ENCODE data around the gene IGF2BP3.

IGF2BP3 gene

DNA sequence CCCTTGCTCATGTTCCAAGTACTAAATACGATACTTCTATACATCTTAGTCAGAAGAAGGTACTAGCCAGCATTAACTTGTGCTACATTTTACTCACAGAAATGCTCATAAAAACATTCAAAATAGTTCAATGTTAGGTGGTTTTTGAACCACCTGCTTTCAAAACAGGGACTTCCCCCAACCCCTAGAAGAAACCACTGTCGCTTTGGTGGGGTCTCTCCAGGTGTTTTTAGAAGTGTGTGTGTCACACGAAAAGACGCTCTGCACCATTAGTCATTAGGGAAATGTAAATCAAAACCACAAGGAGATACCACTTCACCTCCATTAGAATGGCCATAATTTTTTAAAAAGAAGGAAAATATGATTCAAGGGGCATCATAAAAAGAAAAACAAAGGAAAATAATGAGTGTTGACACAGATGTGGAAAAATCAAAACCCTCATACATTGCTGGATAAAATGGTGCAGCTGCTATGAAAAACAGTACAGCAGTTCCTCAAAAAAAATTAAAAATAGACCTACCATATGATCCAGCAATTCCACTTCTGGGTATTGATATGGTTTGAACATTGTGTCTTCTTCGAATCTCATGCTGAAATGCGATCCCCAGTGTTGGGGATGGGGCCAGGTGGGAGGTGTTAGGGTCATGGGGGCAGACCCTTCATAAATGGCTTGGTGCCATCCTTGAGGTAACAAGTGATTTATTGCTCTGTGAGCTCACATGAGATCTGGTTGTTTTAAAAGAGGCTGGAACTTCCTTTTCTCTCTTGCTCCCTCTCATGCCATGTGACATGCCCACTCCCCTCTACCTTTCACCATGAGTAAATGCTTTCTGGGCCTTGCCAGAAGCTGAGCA, 96.9 kb downstream of the IGF2BP3 start:
- H3K27ac ChIP-seq (ENCODE audit: low read depth, low read length, severe bottlenecking), result no peak overlapping the region
- H3K36me3 ChIP-seq (ENCODE audit: control insufficient read depth, insufficient read depth, low read length), result peaks cover 29% of the 10 kb centered on the region
- no peak overlapping the region for H3K4me3 ChIP-seq (ENCODE audit: extremely low read depth, insufficient read depth, low read length, poor library complexity, severe bottlenecking)
- H3K9me3 ChIP-seq (ENCODE audit: control insufficient read depth, low read length), result no peaks in the 10 kb centered on the region
- 100% methylated on average over 1 to 3 of the region's 6 CpGs for WGBS, 2 experiments (ENCODE audit: insufficient coverage in 2 of 2)
- no peaks in the 10 kb centered on the region for H3K4me1 ChIP-seq (ENCODE audit: control insufficient read depth, insufficient read depth, low read length, poor library complexity, severe bottlenecking)

DNA sequence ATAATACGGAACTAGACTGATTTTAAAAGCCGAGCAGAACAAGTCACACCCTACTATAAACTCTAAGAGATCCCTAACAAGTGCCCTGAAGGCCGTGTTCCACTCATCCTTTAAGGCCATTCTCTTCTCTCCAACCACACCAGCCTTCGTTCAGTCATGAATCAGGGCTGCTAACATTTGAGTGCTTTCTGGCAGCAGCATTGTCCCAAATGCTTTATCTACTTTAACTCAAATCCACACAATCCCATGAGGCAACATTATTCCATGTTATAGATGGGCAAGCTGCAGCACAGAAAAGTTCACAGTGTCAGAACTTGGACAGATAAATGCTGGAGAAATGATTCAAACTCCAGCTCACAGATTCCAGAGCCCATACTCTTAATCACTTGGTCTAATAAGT, 97.7 kb downstream of the IGF2BP3 start:
- WGBS, 2 experiments (ENCODE audit: insufficient coverage in 2 of 2), result 86 to 100% methylated on average over 4 of the region's 4 CpGs
- Histone ChIP-seq H3K4me1 (ENCODE audit: control insufficient read depth, insufficient read depth, low read length, poor library complexity, severe bottlenecking) (no peaks in the 10 kb centered on the region), H3K36me3 (ENCODE audit: control insufficient read depth, insufficient read depth, low read length) (peaks cover 29% of the 10 kb centered on the region), H3K27ac (ENCODE audit: low read depth, low read length, severe bottlenecking) (no peak overlapping the region), H3K4me3 (ENCODE audit: extremely low read depth, insufficient read depth, low read length, poor library complexity, severe bottlenecking) (no peak overlapping the region), H3K9me3 (ENCODE audit: control insufficient read depth, low read length) (no peaks in the 10 kb centered on the region)

DNA sequence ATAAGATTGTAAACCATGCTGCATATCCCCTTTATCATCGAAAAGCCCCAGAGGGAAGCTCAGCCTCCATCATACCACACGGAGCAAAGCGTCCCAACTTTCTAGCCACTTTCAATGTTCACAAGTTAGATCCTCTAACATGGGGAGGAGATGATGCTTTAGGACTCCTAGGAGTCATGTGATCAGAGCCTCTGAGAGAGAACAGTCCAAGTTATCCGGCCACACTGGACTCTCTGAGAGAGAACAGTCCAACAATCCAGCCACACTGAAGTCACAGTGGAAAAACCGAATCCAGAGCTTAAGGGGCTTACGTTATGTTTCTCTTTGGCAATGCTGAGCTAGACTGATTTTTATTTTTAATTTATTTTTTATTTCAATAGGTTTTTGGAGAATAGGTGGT, 98.6 kb downstream of the IGF2BP3 start:
- H3K4me3 ChIP-seq (ENCODE audit: extremely low read depth, insufficient read depth, low read length, poor library complexity, severe bottlenecking), result no peak overlapping the region
- peaks cover 36% of the 10 kb centered on the region for H3K36me3 ChIP-seq (ENCODE audit: control insufficient read depth, insufficient read depth, low read length)
- no peaks in the 10 kb centered on the region for H3K4me1 ChIP-seq (ENCODE audit: control insufficient read depth, insufficient read depth, low read length, poor library complexity, severe bottlenecking)
- H3K9me3 ChIP-seq (ENCODE audit: control insufficient read depth, low read length), result no peaks in the 10 kb centered on the region
- no peak overlapping the region for H3K27ac ChIP-seq (ENCODE audit: low read depth, low read length, severe bottlenecking)
- 88 to 100% methylated on average over 1 to 2 of the region's 6 CpGs for WGBS, 2 experiments (ENCODE audit: insufficient coverage in 2 of 2)

DNA sequence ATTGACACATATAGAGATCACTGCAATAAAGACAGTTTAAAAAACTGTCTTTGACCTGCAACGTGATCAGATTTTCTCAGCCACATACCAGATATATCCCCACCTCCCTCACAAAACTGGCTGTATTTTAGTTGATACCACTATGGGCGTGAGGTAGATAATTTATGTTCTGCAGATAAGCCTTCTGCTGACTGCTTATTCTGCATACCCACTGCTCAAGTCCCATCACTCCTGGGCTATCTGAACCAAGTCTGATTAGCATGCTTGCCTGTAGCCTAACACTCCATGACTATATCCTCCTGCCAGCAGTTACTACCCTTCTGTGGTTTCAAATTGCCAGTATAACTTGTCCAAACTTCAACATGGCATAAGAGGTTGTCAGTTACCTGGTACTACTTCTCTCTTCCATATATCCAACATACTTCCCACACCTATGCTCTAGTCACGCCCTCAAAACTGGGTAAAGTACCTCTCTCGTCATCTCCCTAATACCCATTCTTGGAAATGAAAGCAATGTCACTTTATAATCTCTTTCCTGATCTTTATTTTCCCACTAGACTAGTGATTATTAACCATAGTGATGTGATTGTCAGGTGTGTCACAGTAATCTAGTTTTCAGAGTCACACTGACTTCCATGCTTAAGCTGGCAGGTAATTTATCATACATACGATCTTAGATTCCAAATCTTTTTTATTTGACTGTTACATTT, 100.4 kb downstream of the IGF2BP3 start:
- H3K9me3 ChIP-seq (ENCODE audit: control insufficient read depth, low read length), result no peaks in the 10 kb centered on the region
- no peak overlapping the region for H3K27ac ChIP-seq (ENCODE audit: low read depth, low read length, severe bottlenecking)
- no peak overlapping the region for H3K4me3 ChIP-seq (ENCODE audit: extremely low read depth, insufficient read depth, low read length, poor library complexity, severe bottlenecking)
- H3K4me1 ChIP-seq (ENCODE audit: control insufficient read depth, insufficient read depth, low read length, poor library complexity, severe bottlenecking), result no peaks in the 10 kb centered on the region
- peaks cover 44% of the 10 kb centered on the region for H3K36me3 ChIP-seq (ENCODE audit: control insufficient read depth, insufficient read depth, low read length)
- WGBS, 2 experiments (ENCODE audit: insufficient coverage in 2 of 2), result 100% methylated on average over 1 to 2 of the region's 5 CpGs

DNA sequence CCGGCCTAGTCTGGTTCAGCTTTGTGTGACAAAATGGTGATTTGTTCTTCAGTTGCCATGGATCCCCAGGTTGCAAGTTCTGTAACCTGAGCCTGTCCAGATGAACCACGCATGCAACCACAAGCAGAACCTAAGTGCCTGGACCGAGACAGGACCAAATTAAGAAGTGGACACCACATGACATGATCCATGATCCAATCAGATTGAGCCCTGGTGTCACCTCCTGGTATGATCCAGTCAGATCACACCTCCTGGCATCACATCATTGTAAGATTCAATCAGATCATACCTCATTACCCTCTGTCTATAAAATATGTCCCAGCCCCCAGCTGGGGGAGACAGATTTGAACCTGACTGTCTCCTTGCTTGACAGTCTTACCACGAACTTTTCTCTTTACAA, 101.2 kb downstream of the IGF2BP3 start:
- no peaks in the 10 kb centered on the region for H3K4me1 ChIP-seq (ENCODE audit: control insufficient read depth, insufficient read depth, low read length, poor library complexity, severe bottlenecking)
- no peak overlapping the region for H3K4me3 ChIP-seq (ENCODE audit: extremely low read depth, insufficient read depth, low read length, poor library complexity, severe bottlenecking)
- H3K27ac ChIP-seq (ENCODE audit: low read depth, low read length, severe bottlenecking), result no peak overlapping the region
- peaks cover 44% of the 10 kb centered on the region for H3K36me3 ChIP-seq (ENCODE audit: control insufficient read depth, insufficient read depth, low read length)
- H3K9me3 ChIP-seq (ENCODE audit: control insufficient read depth, low read length), result no peaks in the 10 kb centered on the region
- 87 to 94% methylated on average over 4 of the region's 4 CpGs for WGBS, 2 experiments (ENCODE audit: insufficient coverage in 2 of 2)

DNA sequence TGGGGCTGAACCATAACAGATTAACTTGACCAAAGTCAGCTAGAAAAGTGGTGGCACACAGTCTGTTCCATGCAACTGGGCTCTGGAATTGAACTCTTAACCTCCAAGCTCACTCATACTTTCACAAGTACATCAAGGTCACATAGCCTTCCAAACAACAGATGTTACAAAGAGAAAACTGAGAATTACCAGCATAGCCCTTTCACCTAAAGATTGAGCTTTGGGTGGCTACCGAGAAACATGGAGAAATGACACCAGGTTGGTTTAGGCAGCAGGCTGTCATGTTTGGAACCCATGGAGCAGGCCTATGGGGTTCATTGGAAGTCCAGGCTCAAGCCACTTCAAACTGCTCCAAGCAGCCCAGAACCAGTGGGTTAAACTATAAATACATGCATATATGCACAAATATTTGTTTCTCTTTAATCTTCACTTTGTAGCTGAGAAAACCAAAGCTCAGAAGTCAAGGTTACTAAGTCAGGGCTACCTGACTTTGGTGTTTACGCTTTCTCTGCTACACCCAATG, 112.1 kb downstream of the IGF2BP3 start:
- Histone ChIP-seq H3K4me3 (ENCODE audit: extremely low read depth, insufficient read depth, low read length, poor library complexity, severe bottlenecking) (no peak overlapping the region), H3K27ac (ENCODE audit: low read depth, low read length, severe bottlenecking) (no peak overlapping the region), H3K9me3 (ENCODE audit: control insufficient read depth, low read length) (no peaks in the 10 kb centered on the region), H3K36me3 (ENCODE audit: control insufficient read depth, insufficient read depth, low read length) (peaks cover 35% of the 10 kb centered on the region), H3K4me1 (ENCODE audit: control insufficient read depth, insufficient read depth, low read length, poor library complexity, severe bottlenecking) (peaks cover 11% of the 10 kb centered on the region)
- 88 to 96% methylated on average over 1 to 2 of the region's 2 CpGs for WGBS, 2 experiments (ENCODE audit: insufficient coverage in 2 of 2)

DNA sequence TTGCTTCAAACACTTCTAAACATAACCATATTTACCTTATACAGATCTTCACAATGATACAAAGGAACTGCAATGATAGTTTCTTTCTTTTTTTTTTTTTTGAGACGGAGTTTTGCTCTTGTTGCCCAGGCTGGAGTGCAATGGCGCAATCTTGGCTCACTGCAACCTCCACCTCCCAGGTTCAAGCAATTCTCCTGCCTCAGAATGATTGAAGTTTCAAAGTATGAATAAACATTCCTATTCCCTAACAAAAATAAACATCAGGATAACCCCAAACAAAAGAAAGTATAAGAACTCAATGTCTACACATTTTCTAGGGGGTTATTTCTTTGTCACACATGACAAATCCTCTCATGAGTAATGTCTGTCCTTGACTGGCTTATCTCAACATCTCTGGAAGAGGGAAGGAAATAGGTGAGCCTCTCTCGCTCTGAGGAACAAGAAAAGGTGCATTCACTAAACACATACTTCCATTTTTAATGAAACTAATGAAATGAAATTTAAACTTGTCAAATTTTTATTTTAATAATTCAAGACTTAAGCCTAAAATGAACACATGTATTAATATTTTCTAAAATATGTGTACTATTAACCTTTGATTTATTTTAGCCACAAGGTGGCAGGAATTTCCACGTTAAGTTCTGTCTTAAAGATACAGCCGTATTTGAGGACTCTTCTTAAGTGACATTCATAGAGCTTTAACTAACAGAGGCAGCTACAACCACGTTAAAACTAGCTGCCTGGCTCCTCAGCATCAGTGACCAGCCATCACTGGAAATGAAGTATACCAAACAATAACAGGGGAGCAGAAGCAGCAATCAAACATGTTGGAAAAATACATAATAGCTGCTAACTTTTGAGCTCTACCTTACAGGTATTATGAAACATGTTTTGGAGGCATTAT, 112.8 kb downstream of the IGF2BP3 start:
- H3K27ac ChIP-seq (ENCODE audit: low read depth, low read length, severe bottlenecking), result no peak overlapping the region

DNA sequence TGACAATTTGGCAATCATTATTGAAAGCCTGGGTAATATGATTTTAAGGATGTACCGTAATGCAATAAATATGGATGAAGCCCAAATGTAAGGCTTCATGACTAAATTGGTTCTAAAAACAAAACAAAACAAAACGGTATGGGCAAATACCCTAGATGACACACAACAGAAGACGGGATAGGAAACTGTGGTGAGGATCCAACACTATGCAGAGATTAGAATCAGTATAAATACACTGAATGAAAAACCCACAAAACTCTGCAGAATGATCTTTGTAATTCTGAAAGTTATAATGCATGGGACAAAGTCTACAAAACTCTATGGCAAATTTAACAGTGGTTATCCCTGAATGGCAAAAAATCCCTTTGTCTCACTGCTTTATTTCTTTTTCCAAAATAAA, 113.6 kb downstream of the IGF2BP3 start:
- no peak overlapping the region for H3K4me3 ChIP-seq (ENCODE audit: extremely low read depth, insufficient read depth, low read length, poor library complexity, severe bottlenecking)
- WGBS, 2 experiments (ENCODE audit: insufficient coverage in 2 of 2), result 100% methylated on average over 1 of the region's 3 CpGs; no CpG with 5 or more reads in 1 of the 2 experiments
- H3K9me3 ChIP-seq (ENCODE audit: control insufficient read depth, low read length), result no peaks in the 10 kb centered on the region
- H3K27ac ChIP-seq (ENCODE audit: low read depth, low read length, severe bottlenecking), result no peak overlapping the region
- H3K36me3 ChIP-seq (ENCODE audit: control insufficient read depth, insufficient read depth, low read length), result peaks cover 21% of the 10 kb centered on the region
- peaks cover 11% of the 10 kb centered on the region for H3K4me1 ChIP-seq (ENCODE audit: control insufficient read depth, insufficient read depth, low read length, poor library complexity, severe bottlenecking)

More for the DNA sequence above, 112.8 kb downstream of the IGF2BP3 start:
- 66% methylated on average over 3 of the region's 6 CpGs; no CpG with 5 or more reads in 1 of the 2 experiments for WGBS, 2 experiments (ENCODE audit: insufficient coverage in 2 of 2)
- Histone ChIP-seq H3K9me3 (ENCODE audit: control insufficient read depth, low read length) (no peaks in the 10 kb centered on the region), H3K36me3 (ENCODE audit: control insufficient read depth, insufficient read depth, low read length) (peaks cover 28% of the 10 kb centered on the region), H3K4me3 (ENCODE audit: extremely low read depth, insufficient read depth, low read length, poor library complexity, severe bottlenecking) (no peak overlapping the region), H3K4me1 (ENCODE audit: control insufficient read depth, insufficient read depth, low read length, poor library complexity, severe bottlenecking) (peaks cover 11% of the 10 kb centered on the region)

DNA sequence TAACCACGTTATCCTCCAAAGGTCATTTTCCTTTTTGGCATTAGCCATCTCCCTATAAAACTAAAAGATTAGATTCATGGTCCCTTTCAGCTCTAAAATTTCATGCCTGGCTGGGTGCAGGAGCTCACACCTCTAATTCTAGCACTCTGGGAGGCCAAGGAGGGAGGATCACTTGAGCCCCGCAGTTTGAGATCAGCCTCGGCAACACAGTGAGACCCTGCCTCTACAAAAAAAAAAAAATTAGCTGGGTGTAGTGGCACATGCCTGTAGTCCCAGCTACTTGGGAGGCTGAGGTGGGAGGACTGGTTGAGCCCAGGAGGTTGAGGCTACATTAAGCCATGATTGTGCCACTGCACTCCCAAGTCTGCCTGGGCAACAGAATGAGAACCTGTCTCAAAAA, 114.1 kb downstream of the IGF2BP3 start:
- Histone ChIP-seq H3K36me3 (ENCODE audit: control insufficient read depth, insufficient read depth, low read length) (peaks cover 15% of the 10 kb centered on the region), H3K9me3 (ENCODE audit: control insufficient read depth, low read length) (no peaks in the 10 kb centered on the region), H3K4me3 (ENCODE audit: extremely low read depth, insufficient read depth, low read length, poor library complexity, severe bottlenecking) (no peak overlapping the region), H3K4me1 (ENCODE audit: control insufficient read depth, insufficient read depth, low read length, poor library complexity, severe bottlenecking) (peaks cover 15% of the 10 kb centered on the region), H3K27ac (ENCODE audit: low read depth, low read length, severe bottlenecking) (no peak overlapping the region)
- WGBS, 2 experiments (ENCODE audit: insufficient coverage in 2 of 2), result 100% methylated on average over 1 of the region's 3 CpGs

DNA sequence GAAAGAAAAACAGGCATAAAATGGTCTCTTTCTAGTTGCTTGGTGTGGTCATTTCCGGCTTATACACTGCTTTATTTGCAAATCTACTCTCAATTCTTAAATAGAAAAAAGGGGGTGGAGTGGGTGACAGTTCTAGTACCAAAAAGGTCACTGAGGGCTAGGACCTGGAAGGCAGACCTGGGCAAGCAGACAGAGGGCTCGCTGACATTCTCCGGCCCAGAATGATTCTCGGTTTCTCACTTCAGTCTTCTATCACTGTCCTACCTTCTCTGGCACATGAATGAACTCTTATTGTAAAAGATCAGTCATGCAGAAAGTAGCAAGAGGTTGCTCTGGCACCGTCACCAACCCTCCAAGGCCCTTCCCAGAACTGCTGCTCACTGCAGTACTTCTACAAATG, 117.1 kb downstream of the IGF2BP3 start:
- Histone ChIP-seq H3K9me3 (ENCODE audit: control insufficient read depth, low read length) (no peaks in the 10 kb centered on the region), H3K36me3 (ENCODE audit: control insufficient read depth, insufficient read depth, low read length) (peaks cover 10% of the 10 kb centered on the region), H3K27ac (ENCODE audit: low read depth, low read length, severe bottlenecking) (no peak overlapping the region), H3K4me1 (ENCODE audit: control insufficient read depth, insufficient read depth, low read length, poor library complexity, severe bottlenecking) (peaks cover 43% of the 10 kb centered on the region), H3K4me3 (ENCODE audit: extremely low read depth, insufficient read depth, low read length, poor library complexity, severe bottlenecking) (no peak overlapping the region)
- 87 to 94% methylated on average over 3 of the region's 5 CpGs for WGBS, 2 experiments (ENCODE audit: insufficient coverage in 2 of 2)
